HG02623 (cell line): ENCODE data around the gene NHLH1.

Source experiments
- ATAC-seq: cut with Tn5 transposase; IDR thresholded peaks from one replicate; pipeline ENCODE4 v1.9.1; 2021; ENCODE audit warnings: moderate library complexity; ENCODE audit not compliant: unreplicated experiment

Gene NHLH1

GRCh38 chr1:160358073-160358472 is 8.8 kb upstream of the NHLH1 start:
- no peak for ATAC-seq

DNA sequence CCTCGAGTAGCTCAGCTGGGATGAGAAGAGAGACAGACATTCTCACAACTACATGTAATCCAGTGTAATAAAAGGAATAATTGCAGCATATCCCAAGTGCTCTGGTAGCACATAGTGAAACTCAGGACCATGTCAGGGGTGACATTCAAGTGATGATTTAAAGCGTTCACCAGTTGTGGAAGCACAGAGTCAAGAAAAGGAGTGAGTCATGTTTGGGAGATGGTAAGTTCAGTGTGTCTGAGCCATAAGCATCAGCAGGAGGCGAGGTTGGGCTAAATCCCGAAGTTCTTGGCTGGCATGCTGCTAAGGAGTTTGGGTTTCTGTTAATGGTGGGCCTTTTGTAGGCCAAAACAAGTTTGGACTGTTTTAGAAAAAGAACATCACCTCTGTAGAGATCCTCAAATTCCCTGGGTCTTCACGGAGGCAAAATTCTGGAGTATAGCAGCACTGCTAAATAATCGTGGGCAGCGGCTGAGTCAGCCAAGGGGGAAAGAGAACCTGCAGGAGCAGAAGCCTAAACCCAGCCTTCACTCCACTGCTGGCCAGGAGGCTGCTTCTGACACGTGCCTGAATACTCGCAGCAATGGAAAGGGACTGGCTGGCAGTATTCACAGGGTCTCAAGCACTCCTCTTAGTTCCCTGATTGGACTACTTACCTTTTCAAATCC is 7.2 kb upstream of the NHLH1 start:
- ATAC-seq = no peak

- no peak for ATAC-seq
These were observed 6.6 kb upstream of the NHLH1 start for GRCh38 chr1:160360227-160360695.

DNA sequence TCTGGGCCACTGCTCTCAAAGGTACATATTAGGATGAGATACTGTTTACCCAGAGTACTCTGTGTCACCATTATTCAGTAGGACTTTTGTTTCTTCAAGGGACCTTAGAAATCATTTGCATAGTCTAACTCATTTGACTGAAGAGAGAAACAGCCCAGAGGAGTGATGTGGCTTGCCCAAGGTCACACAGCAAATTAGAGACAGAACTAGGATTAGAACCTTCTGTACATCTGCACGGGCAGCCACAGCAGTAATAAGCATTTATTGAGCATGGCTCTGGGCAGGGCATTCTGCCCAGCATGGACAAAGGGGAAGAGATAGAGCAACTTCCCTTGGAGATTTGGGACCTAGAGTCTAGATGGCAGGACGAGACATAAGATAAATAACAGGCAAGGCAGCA is 5.7 kb upstream of the NHLH1 start:
- ATAC-seq = no peak

DNA sequence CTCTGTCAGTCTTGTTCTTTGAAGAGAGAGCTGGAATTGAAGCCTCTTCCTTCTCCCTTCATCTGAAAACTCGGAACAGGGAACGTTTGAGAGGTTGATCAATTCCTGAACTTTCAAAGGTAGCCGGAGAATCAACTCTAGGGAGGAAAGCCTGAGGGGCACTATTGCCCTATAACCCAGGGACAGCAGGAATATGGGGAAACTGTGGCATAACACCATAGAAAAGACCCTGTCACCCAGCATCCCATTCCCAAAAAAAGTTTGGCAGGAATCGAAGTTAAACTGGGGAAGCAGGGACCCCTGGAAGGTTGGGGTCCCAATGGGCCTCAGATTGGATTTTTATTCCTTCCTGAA is 5.1 kb upstream of the NHLH1 start:
- no peak for ATAC-seq

- ATAC-seq = no peak
These were observed 4.5 kb upstream of the NHLH1 start for GRCh38 chr1:160362168-160362957.

DNA sequence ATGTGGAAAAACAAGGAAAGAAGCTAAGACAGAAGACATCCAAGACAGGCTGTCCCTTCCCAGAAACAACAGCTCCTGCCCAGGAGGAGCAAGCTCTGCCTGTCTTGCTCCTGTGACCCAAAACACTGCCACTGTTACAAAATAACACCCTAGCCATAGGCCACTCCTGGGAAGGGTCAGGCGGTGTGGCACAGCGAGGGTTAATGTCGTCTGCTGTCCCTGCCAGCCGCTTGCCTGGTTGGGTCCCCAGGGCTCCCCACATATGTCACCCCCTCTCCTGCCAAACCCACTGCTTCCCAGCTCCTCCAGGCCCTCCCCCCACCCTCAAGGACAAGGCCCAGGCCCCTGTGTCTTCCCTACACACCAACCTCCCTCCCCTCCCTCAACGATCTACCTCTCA is 3.9 kb upstream of the NHLH1 start:
- no peak for ATAC-seq

DNA sequence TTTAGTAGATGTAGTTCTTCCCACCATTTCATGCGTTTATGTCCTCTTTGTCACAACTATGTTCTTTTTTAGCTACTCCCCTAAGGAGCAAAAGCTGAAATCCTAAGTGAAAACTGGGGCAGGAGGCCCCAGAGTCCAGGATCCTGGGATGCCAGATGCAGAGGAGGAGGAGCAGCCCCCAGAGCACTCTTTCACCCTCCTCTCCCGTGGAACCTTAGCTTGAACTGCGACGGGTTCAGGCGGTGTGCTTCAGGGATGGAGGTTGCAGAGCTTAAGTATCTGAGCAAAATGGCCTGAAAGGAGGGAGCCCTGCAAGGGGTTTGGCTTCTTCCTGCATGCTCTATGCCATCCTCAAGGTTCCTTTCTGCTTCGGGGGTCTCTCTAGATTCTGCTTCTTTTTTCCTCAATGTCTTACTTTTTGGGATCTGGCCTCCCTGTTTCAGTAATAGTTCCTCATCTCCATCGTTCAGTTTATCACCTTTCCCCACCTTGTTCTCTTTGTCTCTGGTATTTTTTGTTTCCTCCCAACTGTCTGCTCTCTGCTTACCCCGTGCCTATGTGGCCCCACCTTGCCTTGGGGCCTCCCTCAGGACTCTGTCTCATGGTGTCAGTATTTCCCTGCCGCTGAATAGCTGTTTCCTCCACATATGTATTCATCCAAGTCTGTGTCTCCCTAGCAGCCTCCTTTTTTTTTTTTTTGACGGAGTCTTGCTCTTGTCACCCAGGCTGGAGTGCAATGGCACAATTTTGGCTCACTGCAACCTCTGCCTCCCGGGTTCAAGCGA is 2.7 kb upstream of the NHLH1 start:
- no peak for ATAC-seq

DNA sequence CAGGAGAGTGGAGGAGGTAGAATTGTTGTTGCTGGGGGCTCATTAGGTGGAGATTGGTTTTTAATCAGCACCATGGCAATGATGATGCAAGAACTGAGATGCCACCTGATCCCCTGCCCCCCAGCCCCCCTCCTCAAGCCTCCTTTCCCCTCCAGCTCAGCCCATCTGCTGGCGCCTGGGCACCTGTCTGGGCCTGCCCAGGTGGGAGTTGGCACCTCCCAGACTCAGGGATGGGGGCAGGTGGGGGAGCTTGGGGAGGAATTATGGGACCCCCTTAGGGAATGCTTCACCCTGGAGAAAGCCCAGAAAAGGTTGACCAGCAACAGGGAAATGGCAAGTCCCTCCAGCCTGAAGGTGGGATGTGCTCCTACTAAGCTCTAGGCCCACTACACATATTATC is 1.5 kb upstream of the NHLH1 start:
- ATAC-seq = no peak

- ATAC-seq = no peak
These were observed 637 bp downstream of the NHLH1 start for GRCh38 chr1:160367516-160367900.

DNA sequence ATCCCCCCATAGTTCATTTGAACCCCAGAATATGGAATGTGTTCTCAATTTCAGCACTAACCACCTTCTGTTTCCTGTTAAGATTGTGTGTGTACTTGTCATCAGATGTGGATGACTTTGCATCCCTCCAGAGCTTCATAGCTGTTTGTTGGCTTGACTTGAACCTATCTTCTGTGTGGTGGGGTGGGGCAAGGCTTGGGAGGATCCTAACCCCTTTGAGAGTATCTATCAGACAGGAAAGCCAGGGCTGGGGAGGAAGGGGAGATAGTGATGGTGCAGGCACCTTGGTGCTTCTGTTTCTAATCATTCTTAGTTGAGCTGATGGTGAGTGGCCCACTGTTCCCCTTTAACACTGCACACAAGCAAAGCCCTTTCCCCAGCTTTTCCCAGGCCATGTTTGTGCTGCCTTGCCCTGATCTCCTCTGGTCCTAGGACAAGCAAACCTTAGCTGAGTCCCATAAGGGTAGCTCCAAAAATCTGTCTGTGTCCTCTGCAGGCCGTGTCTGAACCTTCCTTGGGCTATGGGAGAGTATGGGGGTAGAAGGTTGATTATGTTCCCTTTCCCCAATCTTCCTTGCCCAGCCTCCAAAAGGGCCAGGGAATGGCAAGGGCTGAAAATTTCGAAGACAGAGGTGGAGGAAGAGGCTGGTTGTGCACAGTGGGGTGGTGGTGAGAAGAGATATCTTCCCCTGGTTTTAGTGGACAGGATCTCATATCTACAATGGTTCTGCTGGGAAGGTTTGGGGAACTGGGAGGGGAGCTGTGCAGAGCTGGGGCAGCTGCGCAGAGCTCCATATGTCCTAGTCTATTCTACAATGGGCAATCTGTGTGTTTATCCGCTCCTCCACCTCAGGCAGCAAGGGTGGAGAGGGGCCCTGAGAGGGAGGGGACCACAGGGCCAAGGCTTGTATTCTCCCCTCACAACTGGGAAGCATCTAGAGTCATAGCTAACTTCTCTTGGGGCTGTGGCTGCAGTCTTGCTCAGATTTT is 1.4 kb downstream of the NHLH1 start:
- ATAC-seq = no peak

- ATAC-seq = no peak
These were observed 2.2 kb downstream of the NHLH1 start for GRCh38 chr1:160369087-160369486.

GRCh38 chr1:160370561-160371345 is 3.9 kb downstream of the NHLH1 start:
- no peak for ATAC-seq

GRCh38 chr1:160371346-160371631 is 4.4 kb downstream of the NHLH1 start:
- no peak for ATAC-seq

GRCh38 chr1:160371756-160372155 is 4.9 kb downstream of the NHLH1 start:
- ATAC-seq = no peak

- no peak for ATAC-seq
These were observed 6.8 kb downstream of the NHLH1 start for GRCh38 chr1:160373696-160374095.

GRCh38 chr1:160374306-160375110 is 7.6 kb downstream of the NHLH1 start:
- no peak for ATAC-seq

DNA sequence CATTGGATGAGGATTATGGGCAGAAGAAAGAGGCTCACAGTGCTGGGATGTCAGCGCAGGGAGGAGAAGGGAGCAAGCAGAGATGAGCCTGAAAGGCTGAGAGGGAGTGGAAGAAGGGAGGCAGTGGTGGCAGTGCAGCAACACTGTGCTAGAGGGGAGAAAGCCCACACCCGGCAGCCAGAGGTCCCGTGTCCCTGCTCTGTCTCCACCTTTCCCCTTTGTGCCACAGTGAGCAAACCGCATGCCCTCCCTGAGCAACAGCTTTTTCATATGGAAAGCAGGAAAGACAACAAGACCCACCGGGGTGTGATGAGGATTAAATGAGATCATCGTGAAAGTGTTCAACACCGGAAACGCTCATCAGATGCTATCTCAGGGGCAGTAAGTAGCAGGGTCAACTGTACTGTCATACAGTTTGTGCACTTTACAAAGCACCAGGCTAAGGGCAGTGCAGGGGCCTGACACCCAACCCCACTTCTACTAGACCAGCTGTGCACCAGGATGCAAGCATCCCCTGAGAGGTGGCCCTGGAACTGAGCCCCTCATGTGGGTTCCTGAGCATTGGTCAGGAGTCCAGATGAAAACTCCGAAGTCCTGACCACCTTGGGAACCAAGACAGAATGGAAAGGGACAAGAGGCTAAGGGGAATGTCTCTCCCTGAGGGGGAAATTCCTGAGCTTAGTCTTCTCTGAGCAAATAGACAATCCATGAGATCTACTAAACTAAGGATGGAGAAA is 9.1 kb downstream of the NHLH1 start:
- ATAC-seq = no peak
